DND-41 (cell line): ENCODE results near the gene PBX4.

Experiments
- ATAC-seq: fragments of 200-7000 bp; cut with Tn5 transposase; 3 replicates; pipeline ENCODE4 v1.9.1; 2021; ENCODE audit warnings: low read depth; ENCODE audit not compliant: insufficient read depth
- DNase-seq: peaks from one replicate; pipeline ENCODE4 v3.0.0-alpha.2; 2020
- H2AFZ ChIP-seq: 2 replicates; pipeline ENCODE4 v1.6.0; 2012; ENCODE audit warnings: low read depth, low read length
- H3K27ac ChIP-seq: 2 replicates; pipeline ENCODE4 v1.5.1; 2012; ENCODE audit warnings: low read length, inconsistent platforms
- H3K27me3 ChIP-seq: fragments of 200-600 bp; sonication (generic); 2 replicates; pipeline ENCODE4 v1.6.0; 2012; ENCODE audit warnings: low read length, mild to moderate bottlenecking, inconsistent platforms; ENCODE audit not compliant: insufficient read depth, poor library complexity
- H3K36me3 ChIP-seq: 2 replicates; pipeline ENCODE4 v1.5.1; 2012; ENCODE audit warnings: low read length, inconsistent platforms; ENCODE audit not compliant: insufficient read depth
- H3K4me1 ChIP-seq: 2 replicates; pipeline ENCODE4 v1.5.1; 2012; ENCODE audit warnings: mild to moderate bottlenecking, low read length; ENCODE audit not compliant: insufficient read depth
- H3K4me2 ChIP-seq: 2 replicates; pipeline ENCODE4 v1.6.0; 2012; ENCODE audit warnings: mild to moderate bottlenecking, moderate library complexity, low read length, inconsistent platforms; ENCODE audit not compliant: insufficient read depth
- H3K4me3 ChIP-seq, 2 experiments: fragments of 200-600 bp in 1 of 2; shearing (Covaris generic) in 1 of 2; 2 replicates each; pipeline ENCODE4 v1.5.1; 2012 to 2016; ENCODE audit warnings: inconsistent platforms in 2 of 2, low read length in 2 of 2, mild to moderate bottlenecking in 2 of 2, low read depth in 1 of 2, moderate library complexity in 1 of 2
- H3K79me2 ChIP-seq: 2 replicates; pipeline ENCODE4 v1.6.0; 2012; ENCODE audit warnings: low read length, inconsistent platforms; ENCODE audit not compliant: insufficient read depth
- H3K9ac ChIP-seq: 2 replicates; pipeline ENCODE4 v1.6.0; 2012; ENCODE audit warnings: low read depth, mild to moderate bottlenecking, inconsistent platforms, low read length, moderate library complexity
- H3K9me3 ChIP-seq: 2 replicates; pipeline ENCODE4 v1.5.1; 2012; ENCODE audit warnings: low read length, moderate library complexity, mild to moderate bottlenecking, inconsistent platforms; ENCODE audit not compliant: insufficient read depth, severe bottlenecking
- H4K20me1 ChIP-seq: 2 replicates; pipeline ENCODE4 v1.6.0; 2012; ENCODE audit warnings: low read length; ENCODE audit not compliant: insufficient read depth
- CTCF ChIP-seq: IDR thresholded peaks from 2 replicates; pipeline ENCODE4 v1.5.1; 2012; ENCODE audit warnings: borderline replicate concordance, low read length, moderate library complexity, mild to moderate bottlenecking; ENCODE audit not compliant: poor library complexity, severe bottlenecking; ENCODE audit errors: extremely low read depth
- EZH2 ChIP-seq: IDR thresholded peaks from 3 replicates; pipeline ENCODE4 v1.6.1; 2012; ENCODE audit warnings: borderline replicate concordance, low read depth, mild to moderate bottlenecking, moderate library complexity, low read length, inconsistent platforms; ENCODE audit not compliant: severe bottlenecking

The PBX4 gene

DNA sequence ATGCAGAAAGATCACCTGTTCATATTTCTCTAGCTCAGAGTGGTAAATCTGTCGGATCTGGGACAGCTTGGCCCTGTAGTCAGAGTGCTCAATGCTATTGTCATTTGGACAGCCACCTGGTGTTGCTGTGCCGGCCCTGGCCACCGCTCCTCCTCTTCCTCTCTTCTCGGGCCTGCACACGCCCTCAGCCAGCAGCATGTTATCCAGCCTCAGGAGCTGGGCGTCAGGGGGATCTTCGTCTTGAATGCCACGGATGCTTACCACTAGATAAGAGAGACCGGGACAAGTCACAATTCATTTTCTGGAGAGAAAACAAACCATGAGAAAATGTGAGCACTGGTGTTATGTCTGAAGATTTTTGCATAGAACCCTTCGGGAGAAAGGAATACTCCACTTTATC is 47.9 kb downstream of the PBX4 start:
- H4K20me1 ChIP-seq: no peaks in the 10 kb centered on the region
- H3K4me3 ChIP-seq: no peak overlapping the region
- peaks cover 28% of the 10 kb centered on the region for H3K36me3 ChIP-seq
- no peaks in the 10 kb centered on the region for H3K9me3 ChIP-seq
- H3K27ac ChIP-seq: no peak overlapping the region
- ATAC-seq (no peak), DNase-seq (no peak)
- no peaks in the 10 kb centered on the region for H3K27me3 ChIP-seq
- H3K4me1 ChIP-seq: no peaks in the 10 kb centered on the region
- no peak overlapping the region for H3K4me2 ChIP-seq
- no peak overlapping the region for H3K9ac ChIP-seq
- TF ChIP-seq EZH2 (no peak), CTCF (no peak)
- no peak overlapping the region for H2AFZ ChIP-seq
- H3K79me2 ChIP-seq: no peaks in the 10 kb centered on the region

- peaks cover 36% of the 10 kb centered on the region for H3K36me3 ChIP-seq
- no peak overlapping the region for H2AFZ ChIP-seq
- DNase-seq: no peak
- H3K27me3 ChIP-seq: no peaks in the 10 kb centered on the region
- no peaks in the 10 kb centered on the region for H3K9me3 ChIP-seq
- TF ChIP-seq CTCF (no peak), EZH2 (no peak)
- ATAC-seq: no peak
- no peak overlapping the region for H3K4me2 ChIP-seq
- no peaks in the 10 kb centered on the region for H3K79me2 ChIP-seq
- no peaks in the 10 kb centered on the region for H4K20me1 ChIP-seq
- H3K4me3 ChIP-seq: no peak overlapping the region
- no peak overlapping the region for H3K27ac ChIP-seq
- no peaks in the 10 kb centered on the region for H3K4me1 ChIP-seq
- no peak overlapping the region for H3K9ac ChIP-seq
Measured at GRCh38 chr19:19568802-19569756, 49.4 kb downstream of the PBX4 start.

DNA sequence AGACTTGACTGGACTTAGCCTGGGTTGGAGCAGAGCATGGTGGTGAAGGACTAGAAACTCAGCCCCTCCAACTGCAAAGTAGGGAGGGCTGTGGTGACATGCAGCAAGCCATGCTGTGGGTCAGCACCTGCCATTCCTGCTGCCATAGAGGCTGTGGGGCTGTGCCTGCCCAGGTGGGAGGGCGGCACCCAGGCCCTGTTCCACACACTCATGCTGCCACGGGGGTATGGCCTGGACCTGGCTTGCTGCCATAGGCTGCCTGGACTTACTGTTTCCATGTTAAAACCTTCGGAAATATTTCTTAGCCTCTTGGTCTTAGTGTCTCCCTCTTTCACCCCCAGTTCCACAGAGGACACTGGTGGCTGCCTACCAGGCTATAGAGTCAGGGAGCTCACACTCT is 51.1 kb downstream of the PBX4 start:
- Histone ChIP-seq H3K36me3 (peaks cover 41% of the 10 kb centered on the region), H2AFZ (no peak overlapping the region), H3K9ac (no peak overlapping the region), H3K4me1 (no peaks in the 10 kb centered on the region), H3K79me2 (no peaks in the 10 kb centered on the region), H3K9me3 (no peaks in the 10 kb centered on the region), H3K27ac (no peak overlapping the region), H3K4me3 (no peak overlapping the region), H3K4me2 (no peak overlapping the region), H3K27me3 (no peaks in the 10 kb centered on the region), H4K20me1 (no peaks in the 10 kb centered on the region)
- TF ChIP-seq EZH2 (no peak), CTCF (no peak)
- DNase-seq (no peak), ATAC-seq (no peak)
